Sigmoid colon (tissue), 7 donors: ENCODE data around the gene IL1R1. TPM values are rescaled to one million over a fixed set of nuclear protein-coding genes. Genes with fewer than 3 reads are reported as not detected.

Source experiments
- DNase-seq: peaks from one replicate; pipeline ENCODE4 v3.0.0-alpha.2; 2019
- H3K27ac ChIP-seq, 4 donors: fragments of 200-600 bp; sonication (generic); one replicate each; pipeline ENCODE4 v1.5.1; 2016 to 2019; ENCODE audit warnings: mild to moderate bottlenecking in 1 of 4
- H3K27me3 ChIP-seq, 3 donors: fragments of 200-600 bp; sonication (generic); one replicate each; pipeline ENCODE4 v1.5.1; 2019; ENCODE audit warnings: mild to moderate bottlenecking in 1 of 3
- H3K36me3 ChIP-seq, 4 donors: fragments of 200-600 bp; sonication (generic); one replicate each; pipeline ENCODE4 v1.5.1; 2016 to 2019
- H3K4me1 ChIP-seq, 4 donors: fragments of 200-600 bp; sonication (generic); one replicate each; pipeline ENCODE4 v1.5.1; 2017 to 2019
- H3K4me3 ChIP-seq, 4 donors: fragments of 200-600 bp; sonication (generic); one replicate each; pipeline ENCODE4 v1.5.1; 2017 to 2019; ENCODE audit warnings: mild to moderate bottlenecking in 2 of 4, moderate library complexity in 1 of 4
- H3K9me3 ChIP-seq, 4 donors: fragments of 200-600 bp in 3 of 4; sonication (generic) in 3 of 4; one replicate each; pipeline versions ENCODE4 v1.5.1 to v1.6.1; 2013 to 2019
- CTCF ChIP-seq, 4 experiments: fragments of 450-650 bp in 3 of 4; fragments of 200-600 bp in 1 of 4; IDR thresholded peaks; one replicate each; pipeline ENCODE4 v1.5.1; 2016 to 2019; ENCODE audit warnings: antibody characterized with exemption in 4 of 4, mild to moderate bottlenecking in 3 of 4, moderate library complexity in 2 of 4
- EP300 ChIP-seq, 4 donors: sonication (generic); formaldehyde crosslinking; IDR thresholded peaks; one replicate each; pipeline ENCODE4 v1.6.1; 2017; ENCODE audit warnings: antibody characterized with exemption in 4 of 4
- POLR2A ChIP-seq, 2 donors: fragments of 450-650 bp; IDR thresholded peaks; one replicate each; pipeline ENCODE4 v1.6.1; 2016; ENCODE audit warnings: antibody characterized with exemption in 2 of 2, mild to moderate bottlenecking in 2 of 2, moderate library complexity in 2 of 2
- POLR2AphosphoS5 ChIP-seq, 4 donors: sonication (generic); formaldehyde crosslinking; IDR thresholded peaks; one replicate each; pipeline ENCODE4 v1.6.1; 2017; ENCODE audit warnings: antibody characterized with exemption in 4 of 4
- WGBS, 2 donors: extraction: QIAGEN DNeasy Blood & Tissue Kit; methylation state at CpG; one replicate each; pipeline ENCODE4 v1.1.7; 2013; 5-methylcytosine and 5-hydroxymethylcytosine counted together
- intact Hi-C: fragments of 100-400 bp; cut with DNase I; formaldehyde crosslinking; loops from one replicate; pipeline ENCODE4 v1.15.1; 2023
- polyA plus RNA-seq, 3 donors: library from polyadenylated mRNA; stranded (reverse); fragments of 200-250 nt; gene quantifications; one replicate each; pipeline ENCODE4 v1.2.3, GENCODE V29; 2013
- total RNA-seq, 4 donors: library from RNA; depleted of rRNA; stranded (reverse); fragments of >200 nt; gene quantifications; one replicate each; pipeline ENCODE4 v1.1.0, GENCODE V29; 2016
- donor health status: healthy with polysubstance abuse.
- donor health status: Bipolar disorder and iron deficiency.
- donor health status: healthy.

The IL1R1 gene
- total and polyA plus RNA-seq, 7 donors = 14.6 to 144 (median 43.2) TPM

GRCh38 chr2:102206666-102207341, 64.3 kb downstream of the IL1R1 start:
- no peak overlapping the region for H3K27ac ChIP-seq
- 59 to 91% methylated on average over 5 of the region's 5 CpGs for WGBS, 2 donors
- no peaks in the 10 kb centered on the region for H3K36me3 ChIP-seq
- DNase-seq = no peak
- intact Hi-C loops = no loop called here
- no peaks in the 10 kb centered on the region for H3K27me3 ChIP-seq
- H3K9me3 ChIP-seq = no peaks in the 10 kb centered on the region
- TF ChIP-seq POLR2AphosphoS5 (IDR thresholded peaks at IDR 0.05) (no peak), CTCF (IDR thresholded peaks at IDR 0.05) (no peak), EP300 (IDR thresholded peaks at IDR 0.05) (no peak), POLR2A (IDR thresholded peaks at IDR 0.05) (no peak)
- no peaks in the 10 kb centered on the region for H3K4me1 ChIP-seq
- no peak overlapping the region for H3K4me3 ChIP-seq

- TF ChIP-seq CTCF (IDR thresholded peaks at IDR 0.05) (no peak), EP300 (IDR thresholded peaks at IDR 0.05) (no peak), POLR2A (IDR thresholded peaks at IDR 0.05) (no peak), POLR2AphosphoS5 (IDR thresholded peaks at IDR 0.05) (no peak)
- intact Hi-C loops = no loop called here
- no peak for DNase-seq
- Histone ChIP-seq H3K4me3 (no peak overlapping the region), H3K27ac (no peak overlapping the region), H3K4me1 (no peaks in the 10 kb centered on the region), H3K27me3 (no peaks in the 10 kb centered on the region), H3K36me3 (no peaks in the 10 kb centered on the region), H3K9me3 (no peaks in the 10 kb centered on the region)
Observed at GRCh38 chr2:102208774-102209173, 66.2 kb downstream of the IL1R1 start.

GRCh38 chr2:102209474-102209873, 66.9 kb downstream of the IL1R1 start:
- WGBS, 2 donors = 0 to 88% methylated on average over 1 of the region's 1 CpG
- TF ChIP-seq POLR2AphosphoS5 (IDR thresholded peaks at IDR 0.05) = no peak
- no peak for TF ChIP-seq CTCF (IDR thresholded peaks at IDR 0.05)
- no peak for TF ChIP-seq POLR2A (IDR thresholded peaks at IDR 0.05)
- no peak for TF ChIP-seq EP300 (IDR thresholded peaks at IDR 0.05)
- H3K27ac ChIP-seq = no peak overlapping the region
- H3K36me3 ChIP-seq = no peaks in the 10 kb centered on the region
- no peaks in the 10 kb centered on the region for H3K4me1 ChIP-seq
- no peaks in the 10 kb centered on the region for H3K27me3 ChIP-seq
- DNase-seq = no peak
- intact Hi-C loops = no loop called here
- no peak overlapping the region for H3K4me3 ChIP-seq
- no peaks in the 10 kb centered on the region for H3K9me3 ChIP-seq

- Histone ChIP-seq H3K36me3 (no peaks in the 10 kb centered on the region), H3K9me3 (peaks cover 0 to 12% (median 5%) of the 10 kb centered on the region in 4 donors), H3K4me3 (no peak overlapping the region), H3K27ac (no peak overlapping the region), H3K4me1 (no peaks in the 10 kb centered on the region), H3K27me3 (no peaks in the 10 kb centered on the region)
- intact Hi-C loops = no loop called here
- DNase-seq = no peak
- no peak for TF ChIP-seq POLR2AphosphoS5 (IDR thresholded peaks at IDR 0.05)
- no peak for TF ChIP-seq CTCF (IDR thresholded peaks at IDR 0.05)
- no peak for TF ChIP-seq EP300 (IDR thresholded peaks at IDR 0.05)
- TF ChIP-seq POLR2A (IDR thresholded peaks at IDR 0.05) = no peak
Observed at GRCh38 chr2:102217032-102217431, 74.5 kb downstream of the IL1R1 start.
